DND-41 (cell line): ENCODE data around the gene ELMO2.

Experiments
- EZH2 ChIP-seq: IDR thresholded peaks from 3 replicates; pipeline ENCODE4 v1.6.1; 2012; ENCODE audit warnings: borderline replicate concordance, low read depth, mild to moderate bottlenecking, moderate library complexity, low read length, inconsistent platforms; ENCODE audit not compliant: severe bottlenecking
- TF ChIP-seq, protein P1 (sequence below): IDR thresholded peaks from 2 replicates; pipeline ENCODE4 v1.5.1; 2012; ENCODE audit warnings: borderline replicate concordance, low read length, moderate library complexity, mild to moderate bottlenecking; ENCODE audit not compliant: poor library complexity, severe bottlenecking; ENCODE audit errors: extremely low read depth

- TF ChIP-seq EZH2: no peak
- TF ChIP-seq, protein P1, sequence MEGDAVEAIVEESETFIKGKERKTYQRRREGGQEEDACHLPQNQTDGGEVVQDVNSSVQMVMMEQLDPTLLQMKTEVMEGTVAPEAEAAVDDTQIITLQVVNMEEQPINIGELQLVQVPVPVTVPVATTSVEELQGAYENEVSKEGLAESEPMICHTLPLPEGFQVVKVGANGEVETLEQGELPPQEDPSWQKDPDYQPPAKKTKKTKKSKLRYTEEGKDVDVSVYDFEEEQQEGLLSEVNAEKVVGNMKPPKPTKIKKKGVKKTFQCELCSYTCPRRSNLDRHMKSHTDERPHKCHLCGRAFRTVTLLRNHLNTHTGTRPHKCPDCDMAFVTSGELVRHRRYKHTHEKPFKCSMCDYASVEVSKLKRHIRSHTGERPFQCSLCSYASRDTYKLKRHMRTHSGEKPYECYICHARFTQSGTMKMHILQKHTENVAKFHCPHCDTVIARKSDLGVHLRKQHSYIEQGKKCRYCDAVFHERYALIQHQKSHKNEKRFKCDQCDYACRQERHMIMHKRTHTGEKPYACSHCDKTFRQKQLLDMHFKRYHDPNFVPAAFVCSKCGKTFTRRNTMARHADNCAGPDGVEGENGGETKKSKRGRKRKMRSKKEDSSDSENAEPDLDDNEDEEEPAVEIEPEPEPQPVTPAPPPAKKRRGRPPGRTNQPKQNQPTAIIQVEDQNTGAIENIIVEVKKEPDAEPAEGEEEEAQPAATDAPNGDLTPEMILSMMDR: no peak
Observed at GRCh38 chr20:46330072-46330763, 76.2 kb downstream of the ELMO2 start.
